PC-3 (cell line): ENCODE data around the gene EGFL8. TPM values are rescaled to one million over a fixed set of nuclear protein-coding genes. Genes with fewer than 3 reads are reported as not detected.
A peak's percentile ranks its signal among the peaks of the same experiment; 100 is the strongest.

Experiments
- ATAC-seq: fragments of 200-7000 bp; cut with Tn5 transposase; 2 replicates; pipeline ENCODE4 v1.9.1; 2020; ENCODE audit warnings: mild to moderate bottlenecking, moderate library complexity
- BruUV-seq: library from RNA; stranded (reverse); fragments of 400-500 nt; replicated peaks from 2 replicates; lab custom pipeline; 2021; lab: Mats Ljungman, UMichigan
- CTCF ChIA-PET: fragments of 300-600 bp; sonication (Branson Sonifier 250); formaldehyde crosslinking; loops from one replicate; lab custom pipeline; 2022; ENCODE audit warnings: antibody characterized with exemption; lab: Charles Lee
- POLR2A ChIA-PET: fragments of 300-600 bp; sonication (Branson Sonifier 250); formaldehyde crosslinking; loops from one replicate; lab custom pipeline; 2022; ENCODE audit warnings: antibody characterized with exemption; ENCODE audit not compliant: unreplicated experiment; lab: Charles Lee
- DNase-seq: peaks from one replicate; pipeline ENCODE4 v3.0.0-alpha.2; 2015
- H2AFZ ChIP-seq: fragments of 300-600 bp; sonication (generic); 2 replicates; pipeline ENCODE4 v1.6.0; 2016; ENCODE audit warnings: antibody characterized with exemption, low read length
- H3F3A ChIP-seq: fragments of 300-600 bp; sonication (generic); one replicate; pipeline ENCODE4 v1.6.0; 2017; ENCODE audit warnings: antibody characterized with exemption, low read length, control low read depth, mild to moderate bottlenecking; ENCODE audit not compliant: unreplicated experiment
- H3K27ac ChIP-seq: fragments of 300-600 bp; sonication (generic); 2 replicates; pipeline ENCODE4 v1.5.1; 2016; ENCODE audit warnings: mild to moderate bottlenecking, low read length
- H3K27me3 ChIP-seq: fragments of 300-600 bp; sonication (generic); 2 replicates; pipeline ENCODE4 v1.6.1; 2016; ENCODE audit warnings: low read length, mixed read lengths
- H3K36me3 ChIP-seq: fragments of 300-600 bp; sonication (generic); 2 replicates; pipeline ENCODE4 v1.6.1; 2016; ENCODE audit warnings: low read depth, mixed run types, low read length, mixed read lengths
- H3K4me1 ChIP-seq: fragments of 300-600 bp; sonication (generic); 2 replicates; pipeline ENCODE4 v1.5.1; 2016; ENCODE audit warnings: low read length; ENCODE audit not compliant: insufficient read depth
- H3K4me2 ChIP-seq: fragments of 300-600 bp; sonication (generic); 2 replicates; pipeline ENCODE4 v1.6.0; 2016; ENCODE audit warnings: low read length
- H3K4me3 ChIP-seq: fragments of 300-600 bp; sonication (generic); 2 replicates; pipeline ENCODE4 v1.5.1; 2016; ENCODE audit warnings: mild to moderate bottlenecking, low read length, mixed read lengths
- H3K79me2 ChIP-seq: fragments of 300-600 bp; sonication (generic); 2 replicates; pipeline ENCODE4 v1.6.1; 2017; ENCODE audit warnings: low read length, mixed read lengths
- H3K9ac ChIP-seq: fragments of 300-600 bp; sonication (generic); 2 replicates; pipeline ENCODE4 v1.6.0; 2016; ENCODE audit warnings: mild to moderate bottlenecking, low read length
- H3K9me2 ChIP-seq: fragments of 300-600 bp; sonication (generic); replicated peaks from 2 replicates; pipeline ENCODE4 v1.6.1; 2016; ENCODE audit warnings: mixed run types, low read length, mixed read lengths
- H3K9me3 ChIP-seq: fragments of 300-600 bp; sonication (generic); 2 replicates; pipeline ENCODE4 v1.6.1; 2016; ENCODE audit warnings: low read length, mixed read lengths
- H4K20me1 ChIP-seq: fragments of 300-600 bp; sonication (generic); 2 replicates; pipeline ENCODE4 v1.6.1; 2016; ENCODE audit warnings: low read length, mixed read lengths
- CTCF ChIP-seq: fragments of 300-600 bp; sonication (generic); conservative IDR thresholded peaks from 2 replicates; pipeline ENCODE4 v1.5.1; 2017; ENCODE audit warnings: antibody characterized with exemption, low read depth, mild to moderate bottlenecking, low read length
- EZH2 ChIP-seq: fragments of 300-600 bp; sonication (generic); IDR thresholded peaks from one replicate; pipeline ENCODE4 v1.6.1; 2017; ENCODE audit warnings: antibody characterized with exemption, mild to moderate bottlenecking, low read length; ENCODE audit not compliant: unreplicated experiment
- EZH2phosphoT487 ChIP-seq: fragments of 300-600 bp; sonication (generic); IDR thresholded peaks from 2 replicates; pipeline ENCODE4 v1.6.1; 2018; ENCODE audit warnings: mild to moderate bottlenecking, antibody characterized with exemption, low read length, borderline replicate concordance
- intact Hi-C: fragments of 100-400 bp; cut with micrococcal nuclease; formaldehyde crosslinking; loops from 2 replicates; pipeline ENCODE4 v1.9.0; 2023
- total RNA-seq: library from RNA; depleted of rRNA; stranded (reverse); fragments of >200 nt; gene quantifications from 2 replicates; pipeline ENCODE4 v1.2.3, GENCODE V29; 2014

EGFL8 gene
- total RNA-seq, 1 experiment from 2014 or later, result 7.9 TPM

GRCh38 chr6:32153564-32154513 lies 10.6 kb upstream of the EGFL8 start, which contains the start of gene PPT2:
PPT2 (plus strand) TSS chr6:32154141; CDS start chr6:32154595, 454 bp downstream.
- Histone ChIP-seq H3K4me1 (peaks cover 12% of the 10 kb centered on the region), H3K27ac (peak within 1 kb of the TSS; percentile 85), H3K27me3 (no peaks in the 10 kb centered on the region), H3K9me2 (no peaks in the 10 kb centered on the region), H3K9me3 (no peaks in the 10 kb centered on the region), H3K4me3 (peak within 1 kb of the TSS; percentile 96), H3K36me3 (peaks cover 11% of the 10 kb centered on the region; the same call in 1 of the 2 replicates), H3K79me2 (peaks cover 29% of the 10 kb centered on the region), H3K9ac (peak within 1 kb of the TSS; percentile 94), H2AFZ (peak within 1 kb of the TSS; percentile 90), H3K4me2 (peak within 1 kb of the TSS; percentile 95), H4K20me1 (no peaks in the 10 kb centered on the region), H3F3A (no peaks in the 10 kb centered on the region)
- DNase-seq (peak; percentile 89), ATAC-seq (peak; percentile 79)
- ChIA-PET POLR2A (no interaction called here), CTCF (interaction anchor here (0.9 kb wide), 1 partner anchor 42 kb away, joined by 4 read pairs; no protein-coding TSS in a partner anchor)
- TF ChIP-seq EZH2 (no peak), CTCF (no peak; the same call in 1 of the 2 replicates), EZH2phosphoT487 (no peak)
- TSS peak; percentile 62 for BruUV-seq
- intact Hi-C loops, result loop anchor here (1.0 kb wide), 4 partner anchors 22 to 68 kb away; partner anchors contain the start of genes AGPAT1 and FKBPL

GRCh38 chr6:32154514-32155161 lies 9.8 kb upstream of the EGFL8 start:
- TF ChIP-seq CTCF (peak; percentile 78), EZH2phosphoT487 (no peak), EZH2 (no peak)
- Histone ChIP-seq H3K9me2 (no peaks in the 10 kb centered on the region), H3K27ac (peak overlapping the region; percentile 85), H3K9me3 (no peaks in the 10 kb centered on the region), H3K9ac (peak overlapping the region; percentile 94), H3K36me3 (peaks cover 11% of the 10 kb centered on the region; the same call in 1 of the 2 replicates), H3K4me3 (peak overlapping the region; percentile 96), H3K4me1 (peaks cover 12% of the 10 kb centered on the region), H3K4me2 (peak overlapping the region; percentile 95), H4K20me1 (no peaks in the 10 kb centered on the region), H3K79me2 (peaks cover 29% of the 10 kb centered on the region), H2AFZ (peak overlapping the region; percentile 90), H3F3A (no peaks in the 10 kb centered on the region), H3K27me3 (no peaks in the 10 kb centered on the region)
- intact Hi-C loops, result loop anchor here (1.0 kb wide), 4 partner anchors 22 to 68 kb away; partner anchors contain the start of genes AGPAT1 and FKBPL
- peak; percentile 76 for DNase-seq
- ATAC-seq, result peak; percentile 76
- POLR2A ChIA-PET, result no interaction called here
- BruUV-seq, result no TSS peak
- CTCF ChIA-PET, result interaction anchor here (0.8 to 0.9 kb wide), 2 partner anchors 25 to 41 kb away, joined by 4 read pairs; partner anchors contain the start of gene FKBPL
